ENCODE data around the gene FA2H.

Gene FA2H

DNA sequence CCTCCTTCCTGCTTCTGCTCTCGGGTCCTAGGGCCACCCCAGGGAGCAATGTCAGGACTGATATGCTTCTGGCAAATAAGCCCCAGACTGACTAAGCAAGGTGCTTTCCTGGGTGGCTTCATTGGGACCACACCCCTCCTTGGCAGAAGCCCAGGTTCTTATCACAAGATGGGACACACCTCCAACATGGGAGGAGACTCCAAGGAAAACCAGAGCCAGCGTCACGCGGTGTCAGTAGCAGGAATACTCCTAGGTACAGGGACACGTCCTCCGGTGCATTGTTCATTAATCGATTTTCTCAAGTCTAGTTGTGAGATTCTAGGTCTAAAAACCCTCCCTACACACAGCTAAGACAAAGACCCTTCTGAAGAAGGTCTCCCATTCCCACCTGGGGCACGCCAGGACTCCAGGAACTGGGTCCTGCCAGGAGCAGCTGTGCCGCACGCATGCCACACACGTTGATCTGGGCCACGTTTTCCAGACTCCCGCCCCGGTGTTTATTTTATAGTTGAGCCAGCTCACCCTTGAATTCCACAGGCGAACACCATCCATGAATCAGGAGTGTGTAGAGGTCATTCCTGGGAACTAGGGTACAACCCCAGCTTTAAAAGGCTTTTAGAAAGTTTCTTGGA lies 30.8 kb downstream of the FA2H start:
- Histone ChIP-seq H3K9me3 (ENCODE audit: control insufficient read depth, insufficient read depth, low read length) (no peaks in the 10 kb centered on the region), H3K36me3 (ENCODE audit: insufficient read depth, low read length) (no peaks in the 10 kb centered on the region), H3K4me1 (ENCODE audit: insufficient read depth, low read length) (peaks cover 21% of the 10 kb centered on the region), H3K9ac (ENCODE audit: low read depth, low read length) (no peak overlapping the region)

- Histone ChIP-seq H3K4me1 (ENCODE audit: insufficient read depth, low read length) (peaks cover 23% of the 10 kb centered on the region), H3K36me3 (ENCODE audit: insufficient read depth, low read length) (no peaks in the 10 kb centered on the region), H3K9ac (ENCODE audit: low read depth, low read length) (no peak overlapping the region), H3K9me3 (ENCODE audit: control insufficient read depth, insufficient read depth, low read length) (no peaks in the 10 kb centered on the region)
Measured at GRCh38 chr16:74743045-74743667, 31.5 kb downstream of the FA2H start.

DNA sequence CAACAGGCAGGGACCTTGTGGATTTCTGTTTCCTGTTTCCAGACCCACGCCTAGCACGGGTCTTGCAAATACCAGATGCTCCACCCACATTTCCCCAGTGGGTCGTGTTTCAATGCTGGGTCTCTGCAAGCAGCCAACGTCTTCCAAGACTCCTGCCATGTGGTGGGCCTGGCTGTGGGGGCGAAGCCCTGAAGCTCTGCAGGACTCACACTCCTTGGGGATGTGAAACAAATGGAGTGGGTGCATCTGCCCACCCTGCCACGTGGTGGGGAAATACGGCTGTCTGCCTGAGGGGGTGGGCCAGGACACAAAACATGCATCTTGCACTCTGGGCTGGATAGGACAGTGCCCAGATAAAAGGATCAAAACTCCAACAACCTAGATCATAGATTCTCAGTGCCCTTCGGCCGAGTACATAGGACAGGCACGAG lies 32.6 kb downstream of the FA2H start:
- no peak overlapping the region for H3K9ac ChIP-seq (ENCODE audit: low read depth, low read length)
- peaks cover 28% of the 10 kb centered on the region for H3K4me1 ChIP-seq (ENCODE audit: insufficient read depth, low read length)
- no peaks in the 10 kb centered on the region for H3K36me3 ChIP-seq (ENCODE audit: insufficient read depth, low read length)
- H3K9me3 ChIP-seq (ENCODE audit: control insufficient read depth, insufficient read depth, low read length), result no peaks in the 10 kb centered on the region

GRCh38 chr16:74740795-74741304 lies 33.8 kb downstream of the FA2H start:
- H3K9me3 ChIP-seq (ENCODE audit: control insufficient read depth, insufficient read depth, low read length), result no peaks in the 10 kb centered on the region
- no peak overlapping the region for H3K9ac ChIP-seq (ENCODE audit: low read depth, low read length)
- H3K36me3 ChIP-seq (ENCODE audit: insufficient read depth, low read length), result no peaks in the 10 kb centered on the region
- H3K4me1 ChIP-seq (ENCODE audit: insufficient read depth, low read length), result peaks cover 31% of the 10 kb centered on the region

DNA sequence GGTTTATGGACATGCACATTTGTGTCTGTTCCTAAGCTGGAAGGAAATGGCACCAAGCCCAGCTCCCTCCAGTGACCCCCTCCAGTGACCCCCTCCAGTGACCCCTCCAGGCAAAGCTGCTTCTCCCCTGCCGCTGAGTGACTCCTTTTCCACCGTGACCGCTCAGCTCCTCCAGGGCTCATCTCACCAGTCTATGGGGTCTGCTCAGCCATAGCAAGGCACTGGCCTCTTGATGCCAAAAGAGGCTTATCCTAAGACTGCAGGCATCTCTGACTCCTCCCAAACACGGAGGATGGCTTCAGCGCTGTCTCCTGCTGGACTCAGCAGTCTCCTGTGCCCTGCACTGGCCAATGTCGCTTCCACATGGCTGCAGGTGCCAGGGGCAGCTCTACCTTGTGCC lies 35.3 kb downstream of the FA2H start:
- Histone ChIP-seq H3K36me3 (ENCODE audit: insufficient read depth, low read length) (no peaks in the 10 kb centered on the region), H3K9ac (ENCODE audit: low read depth, low read length) (no peak overlapping the region), H3K9me3 (ENCODE audit: control insufficient read depth, insufficient read depth, low read length) (no peaks in the 10 kb centered on the region), H3K4me1 (ENCODE audit: insufficient read depth, low read length) (peaks cover 38% of the 10 kb centered on the region)

- Histone ChIP-seq H3K36me3 (ENCODE audit: insufficient read depth, low read length) (no peaks in the 10 kb centered on the region), H3K9me3 (ENCODE audit: control insufficient read depth, insufficient read depth, low read length) (no peaks in the 10 kb centered on the region), H3K4me1 (ENCODE audit: insufficient read depth, low read length) (peaks cover 39% of the 10 kb centered on the region), H3K9ac (ENCODE audit: low read depth, low read length) (no peak overlapping the region)
Measured at GRCh38 chr16:74738816-74739215, 35.8 kb downstream of the FA2H start.

DNA sequence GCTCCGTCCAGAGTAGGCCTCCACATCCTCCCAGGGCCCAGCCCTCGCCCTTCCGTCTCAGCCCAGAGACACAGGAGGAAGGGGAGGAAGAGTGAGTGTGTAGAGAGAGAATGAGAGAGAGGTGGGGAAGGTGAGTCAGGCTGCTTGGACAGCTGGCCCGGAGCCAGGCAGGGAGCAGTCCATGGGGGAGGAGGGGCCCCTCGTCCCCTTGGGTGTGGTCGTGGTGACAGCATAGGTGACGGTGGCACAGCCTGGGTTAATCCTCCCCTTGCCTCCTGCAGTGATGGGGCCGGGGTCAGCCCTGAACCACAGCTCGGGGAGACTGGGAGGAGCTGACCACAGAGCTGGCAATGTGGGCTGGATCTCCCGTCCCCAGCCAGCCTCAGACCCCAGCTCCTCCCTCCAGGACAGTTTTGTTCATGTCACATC lies 36.5 kb downstream of the FA2H start:
- H3K36me3 ChIP-seq (ENCODE audit: insufficient read depth, low read length), result no peaks in the 10 kb centered on the region
- H3K9me3 ChIP-seq (ENCODE audit: control insufficient read depth, insufficient read depth, low read length), result no peaks in the 10 kb centered on the region
- no peak overlapping the region for H3K9ac ChIP-seq (ENCODE audit: low read depth, low read length)
- peaks cover 35% of the 10 kb centered on the region for H3K4me1 ChIP-seq (ENCODE audit: insufficient read depth, low read length)

DNA sequence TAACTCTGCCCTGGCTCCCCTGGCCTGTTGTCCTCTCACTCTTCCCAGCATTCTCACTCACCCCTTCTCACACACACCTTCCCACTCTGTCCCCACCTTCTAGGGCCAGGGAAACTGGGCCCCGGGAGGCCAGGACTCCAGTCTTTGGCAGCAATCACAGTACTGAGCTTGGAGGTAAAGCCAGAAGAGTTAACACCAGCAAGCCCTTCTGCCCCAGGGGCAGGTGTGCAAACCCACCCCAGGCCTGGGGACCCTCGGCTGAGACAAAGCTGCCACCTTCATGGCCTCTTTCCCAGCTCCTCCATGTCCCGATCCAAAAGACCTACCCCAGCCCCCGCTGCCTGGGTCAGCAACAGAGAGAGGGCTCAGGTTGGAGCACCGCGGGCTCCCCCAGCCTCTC lies 37.1 kb downstream of the FA2H start:
- Histone ChIP-seq H3K4me1 (ENCODE audit: insufficient read depth, low read length) (peaks cover 35% of the 10 kb centered on the region), H3K9ac (ENCODE audit: low read depth, low read length) (no peak overlapping the region), H3K36me3 (ENCODE audit: insufficient read depth, low read length) (no peaks in the 10 kb centered on the region)

DNA sequence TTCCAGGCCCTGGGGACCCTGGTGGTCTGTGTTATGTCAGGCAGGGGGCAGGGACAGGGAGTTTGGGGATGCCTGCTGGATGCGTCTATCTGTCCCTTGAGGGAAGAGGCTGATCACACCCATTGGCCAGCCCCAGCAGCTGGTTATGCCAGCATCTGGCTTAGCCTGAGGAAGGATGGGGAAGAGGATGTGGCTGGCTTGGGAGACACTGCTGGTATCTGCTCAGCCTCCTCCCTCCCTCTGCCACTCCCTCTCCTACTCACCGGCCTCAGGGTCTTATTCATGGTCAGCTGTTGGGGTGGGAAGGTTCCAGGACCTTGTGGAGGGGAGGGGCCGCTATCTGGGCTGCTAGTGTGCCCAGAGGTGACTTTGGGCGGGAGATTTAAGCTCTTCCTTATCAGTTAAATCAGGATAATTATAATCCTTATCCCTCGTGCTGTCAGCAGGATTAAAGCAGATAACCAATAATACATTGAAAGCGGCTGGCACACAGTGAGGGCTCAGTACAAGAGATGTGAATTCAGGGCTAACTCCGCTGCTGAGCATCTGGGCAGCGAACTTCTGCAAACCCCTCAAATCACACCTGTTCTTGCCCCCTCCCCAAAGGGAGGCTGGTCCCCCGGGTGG lies 38.0 kb downstream of the FA2H start:
- Histone ChIP-seq H3K4me1 (ENCODE audit: insufficient read depth, low read length) (peaks cover 30% of the 10 kb centered on the region), H3K9me3 (ENCODE audit: control insufficient read depth, insufficient read depth, low read length) (no peaks in the 10 kb centered on the region), H3K36me3 (ENCODE audit: insufficient read depth, low read length) (no peaks in the 10 kb centered on the region), H3K9ac (ENCODE audit: low read depth, low read length) (no peak overlapping the region)

More for the DNA sequence above, 37.1 kb downstream of the FA2H start:
- no peaks in the 10 kb centered on the region for H3K9me3 ChIP-seq (ENCODE audit: control insufficient read depth, insufficient read depth, low read length)

DNA sequence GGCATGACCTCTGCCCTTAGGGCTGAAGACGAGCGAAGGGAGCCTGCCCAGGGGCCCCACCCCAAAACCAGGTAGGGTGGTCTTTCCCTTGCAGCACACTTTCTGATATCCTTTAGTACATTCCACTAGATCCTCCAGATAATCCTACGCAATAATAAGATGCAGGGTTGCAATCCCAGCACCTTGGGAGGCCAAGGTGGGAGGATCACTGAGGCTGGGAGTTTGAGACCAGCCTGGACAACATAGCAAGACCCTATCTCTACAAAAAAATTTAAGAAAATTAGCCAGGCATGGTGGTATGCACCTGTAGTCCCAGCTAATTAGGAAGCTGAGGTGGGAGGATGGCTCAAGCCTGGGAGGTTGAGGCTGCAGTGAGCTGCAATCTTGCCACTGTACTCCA lies 39.1 kb downstream of the FA2H start:
- peaks cover 31% of the 10 kb centered on the region for H3K4me1 ChIP-seq (ENCODE audit: insufficient read depth, low read length)
- no peaks in the 10 kb centered on the region for H3K9me3 ChIP-seq (ENCODE audit: control insufficient read depth, insufficient read depth, low read length)
- H3K9ac ChIP-seq (ENCODE audit: low read depth, low read length), result no peak overlapping the region
- no peaks in the 10 kb centered on the region for H3K36me3 ChIP-seq (ENCODE audit: insufficient read depth, low read length)

DNA sequence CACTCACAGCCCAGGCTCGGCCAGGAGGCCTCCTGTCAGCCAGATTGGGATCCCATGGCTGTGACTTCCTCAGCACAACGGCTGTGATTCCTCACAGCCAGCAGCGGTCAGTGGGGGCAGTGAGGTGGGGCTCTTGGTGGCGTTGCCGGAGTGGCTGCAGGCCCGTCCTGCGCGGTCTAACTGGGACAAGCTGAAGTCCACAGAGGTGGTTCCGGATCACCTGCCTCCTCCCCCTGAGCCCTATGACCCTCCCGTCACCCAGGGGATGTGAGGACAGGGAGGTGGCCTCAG lies 39.5 kb downstream of the FA2H start:
- H3K4me1 ChIP-seq (ENCODE audit: insufficient read depth, low read length), result peaks cover 36% of the 10 kb centered on the region
- no peak overlapping the region for H3K9ac ChIP-seq (ENCODE audit: low read depth, low read length)
- no peaks in the 10 kb centered on the region for H3K9me3 ChIP-seq (ENCODE audit: control insufficient read depth, insufficient read depth, low read length)
- H3K36me3 ChIP-seq (ENCODE audit: insufficient read depth, low read length), result no peaks in the 10 kb centered on the region

- no peak overlapping the region for H3K9ac ChIP-seq (ENCODE audit: low read depth, low read length)
Measured at GRCh38 chr16:74734361-74735161, 40.1 kb downstream of the FA2H start.

GRCh38 chr16:74732707-74733350 lies 41.8 kb downstream of the FA2H start:
- peaks cover 36% of the 10 kb centered on the region for H3K4me1 ChIP-seq (ENCODE audit: insufficient read depth, low read length)
- no peaks in the 10 kb centered on the region for H3K9me3 ChIP-seq (ENCODE audit: control insufficient read depth, insufficient read depth, low read length)
- H3K36me3 ChIP-seq (ENCODE audit: insufficient read depth, low read length), result no peaks in the 10 kb centered on the region
- no peak overlapping the region for H3K9ac ChIP-seq (ENCODE audit: low read depth, low read length)

More at GRCh38 chr16:74734361-74735161, 40.1 kb downstream of the FA2H start:
- Histone ChIP-seq H3K36me3 (ENCODE audit: insufficient read depth, low read length) (no peaks in the 10 kb centered on the region), H3K9me3 (ENCODE audit: control insufficient read depth, insufficient read depth, low read length) (no peaks in the 10 kb centered on the region), H3K4me1 (ENCODE audit: insufficient read depth, low read length) (peaks cover 41% of the 10 kb centered on the region)

GRCh38 chr16:74731853-74732477 lies 42.7 kb downstream of the FA2H start:
- no peaks in the 10 kb centered on the region for H3K9me3 ChIP-seq (ENCODE audit: control insufficient read depth, insufficient read depth, low read length)
- no peaks in the 10 kb centered on the region for H3K36me3 ChIP-seq (ENCODE audit: insufficient read depth, low read length)
- H3K9ac ChIP-seq (ENCODE audit: low read depth, low read length), result no peak overlapping the region
- H3K4me1 ChIP-seq (ENCODE audit: insufficient read depth, low read length), result peaks cover 28% of the 10 kb centered on the region

All from ES-I3 (cell line).